ENCODE measurements around the gene TSPAN15. TPM values are rescaled to one million over a fixed set of nuclear protein-coding genes. Genes with fewer than 3 reads are reported as not detected.

TSPAN15 gene
- total and polyA plus RNA-seq, 12 donors: 5.0 to 18.2 (median 10.6) TPM

GRCh38 chr10:69434169-69434568 lies 17.1 kb upstream of the TSPAN15 start:
- no peaks in the 10 kb centered on the region for H3K9me3 ChIP-seq
- no peak for DNase-seq
- 75 to 88% methylated on average over 2 of the region's 2 CpGs for WGBS, 2 donors
- H3K36me3 ChIP-seq: no peaks in the 10 kb centered on the region
- ATAC-seq: no peak
- H3K27me3 ChIP-seq: no peaks in the 10 kb centered on the region
- H3K4me3 ChIP-seq: no peak overlapping the region
- TF ChIP-seq CTCF (IDR thresholded peaks at IDR 0.05): no peak
- intact Hi-C loops (cut with DNase I): no loop called here
- no peak overlapping the region for H3K27ac ChIP-seq
- peaks cover 2 to 19% (median 11%) of the 10 kb centered on the region in 9 donors for H3K4me1 ChIP-seq

GRCh38 chr10:69434926-69435325 lies 16.3 kb upstream of the TSPAN15 start:
- intact Hi-C loops (cut with DNase I): no loop called here
- Histone ChIP-seq H3K9me3 (no peaks in the 10 kb centered on the region), H3K4me3 (no peak overlapping the region), H3K4me1 (peaks cover 6 to 26% (median 17%) of the 10 kb centered on the region in 9 donors), H3K36me3 (no peaks in the 10 kb centered on the region), H3K27ac (no peak overlapping the region), H3K27me3 (no peaks in the 10 kb centered on the region)
- 99% methylated on average over 11 of the region's 11 CpGs for WGBS, 2 donors
- TF ChIP-seq CTCF (IDR thresholded peaks at IDR 0.05): no peak
- no peak for ATAC-seq
- no peak for DNase-seq

DNA sequence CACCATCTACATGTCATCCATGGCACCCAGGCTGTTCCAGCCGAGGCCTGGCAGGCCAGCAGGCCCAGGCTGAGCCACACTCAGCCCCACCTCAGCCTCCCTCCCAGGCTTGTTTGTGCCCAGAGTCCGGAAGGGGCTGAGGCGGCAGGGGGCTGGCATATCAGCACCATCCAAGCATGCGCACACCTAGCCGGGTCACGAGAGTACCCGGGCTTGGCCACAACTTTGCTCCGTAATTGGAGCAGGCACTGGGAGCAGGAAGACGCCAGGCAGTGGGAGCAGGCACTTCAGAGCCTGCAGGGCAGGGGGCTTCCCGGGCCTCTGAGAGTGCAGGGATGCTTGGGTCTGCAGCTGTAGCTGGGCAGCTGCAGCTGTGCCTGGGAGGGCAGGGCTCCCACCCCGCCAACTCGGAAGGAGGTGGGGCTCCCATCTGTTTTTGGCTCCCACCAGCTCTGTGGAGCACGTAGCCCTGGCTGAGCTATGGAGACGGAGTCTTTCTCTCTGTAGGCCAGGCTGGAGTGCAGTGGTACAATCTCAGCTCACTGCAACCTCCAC lies 15.2 kb upstream of the TSPAN15 start:
- no peaks in the 10 kb centered on the region for H3K9me3 ChIP-seq

More for the DNA sequence above, 15.2 kb upstream of the TSPAN15 start:
- ATAC-seq (no peak), DNase-seq (no peak)
- intact Hi-C loops (cut with DNase I): no loop called here
- Histone ChIP-seq H3K36me3 (no peaks in the 10 kb centered on the region), H3K27me3 (no peaks in the 10 kb centered on the region), H3K4me1 (peaks cover 6 to 31% (median 19%) of the 10 kb centered on the region in 9 donors), H3K4me3 (no peak overlapping the region), H3K27ac (no peak overlapping the region)
- no peak for TF ChIP-seq CTCF (IDR thresholded peaks at IDR 0.05)
- 93 to 97% methylated on average over 14 of the region's 14 CpGs for WGBS, 2 donors

Measured in heart right ventricle (tissue), 16 donors.